WTC11 (cell line): Measurements from ENCODE around the gene LRMDA. TPM values are rescaled to one million over a fixed set of nuclear protein-coding genes. Genes with fewer than 3 reads are reported as not detected.

Experiments used
- ATAC-seq: fragments of 200-7000 bp; cut with Tn5 transposase; 2 replicates; pipeline ENCODE4 v1.10.0; 2021; ENCODE audit warnings: mild to moderate bottlenecking, moderate library complexity
- CTCF ChIA-PET: fragments of 300-600 bp; sonication (Branson Sonifier 250); formaldehyde crosslinking; loops from one replicate; lab custom pipeline; 2021; ENCODE audit warnings: antibody characterized with exemption; lab: Charles Lee
- POLR2A ChIA-PET: fragments of 350-600 bp; sonication (Branson Sonifier 250); formaldehyde crosslinking; loops from one replicate; lab custom pipeline; 2021; ENCODE audit warnings: antibody characterized with exemption; lab: Charles Lee
- DNase-seq: peaks from one replicate; pipeline ENCODE4 v3.0.0; 2021; ENCODE audit warnings: low spot score
- H3K27ac Mint-ChIP-seq: 2 replicates; pipeline ENCODE4 v1.8.0; 2021; ENCODE audit warnings: mixed read lengths
- H3K27me3 Mint-ChIP-seq: 2 replicates; pipeline ENCODE4 v1.8.0; 2021; ENCODE audit warnings: low read depth, mild to moderate bottlenecking, moderate library complexity, mixed read lengths
- H3K36me3 Mint-ChIP-seq: 2 replicates; pipeline ENCODE4 v1.8.0; 2021; ENCODE audit warnings: mixed read lengths
- H3K4me1 Mint-ChIP-seq: 2 replicates; pipeline ENCODE4 v1.8.0; 2022; ENCODE audit warnings: mixed read lengths
- H3K4me3 Mint-ChIP-seq: 2 replicates; pipeline ENCODE4 v1.8.0; 2021; ENCODE audit warnings: mild to moderate bottlenecking, moderate library complexity, mixed read lengths
- H3K9me3 Mint-ChIP-seq: 2 replicates; pipeline ENCODE4 v1.8.0; 2021; ENCODE audit warnings: mixed read lengths
- ATF1 ChIP-seq: sonication (generic); formaldehyde crosslinking; IDR thresholded peaks from 2 replicates; pipeline ENCODE4 v1.8.1; 2023; ENCODE audit warnings: mild to moderate bottlenecking, moderate library complexity, missing genetic modification reagents
- CREM ChIP-seq: sonication (generic); formaldehyde crosslinking; IDR thresholded peaks from 2 replicates; pipeline ENCODE4 v1.8.1; 2022; ENCODE audit warnings: mild to moderate bottlenecking, missing genetic modification reagents, moderate library complexity
- EMX1 ChIP-seq: fragments of 250-450 bp; sonication (Bioruptor Pico); IDR thresholded peaks from 2 replicates; pipeline ENCODE4 v1.8.0; 2021; ENCODE audit warnings: mild to moderate bottlenecking
- PRRX2 ChIP-seq: fragments of 250-450 bp; sonication (Bioruptor Pico); IDR thresholded peaks from 2 replicates; pipeline ENCODE4 v1.8.0; 2021; ENCODE audit warnings: mild to moderate bottlenecking
- RORB ChIP-seq: fragments of 250-450 bp; sonication (Bioruptor Pico); IDR thresholded peaks from 2 replicates; pipeline ENCODE4 v1.9.0; 2021; ENCODE audit warnings: mild to moderate bottlenecking
- SOX15 ChIP-seq: fragments of 250-450 bp; sonication (Bioruptor Pico); IDR thresholded peaks from 2 replicates; pipeline ENCODE4 v1.9.0; 2021; ENCODE audit warnings: mild to moderate bottlenecking
- SP1 ChIP-seq: sonication (generic); formaldehyde crosslinking; conservative IDR thresholded peaks from 2 replicates; pipeline ENCODE4 v1.8.1; 2022; ENCODE audit warnings: missing genetic modification reagents
- TEAD4 ChIP-seq: sonication (generic); formaldehyde crosslinking; IDR thresholded peaks from 2 replicates; pipeline ENCODE4 v1.8.0; 2022; ENCODE audit warnings: mild to moderate bottlenecking, missing genetic modification reagents
- USF1 ChIP-seq: sonication (generic); formaldehyde crosslinking; IDR thresholded peaks from 2 replicates; pipeline ENCODE4 v1.8.0; 2022; ENCODE audit warnings: mild to moderate bottlenecking, missing genetic modification reagents
- ZNF121 ChIP-seq: sonication (generic); formaldehyde crosslinking; IDR thresholded peaks from 2 replicates; pipeline ENCODE4 v1.8.0; 2023; ENCODE audit warnings: missing genetic modification reagents
- ZNF138 ChIP-seq: sonication (generic); formaldehyde crosslinking; conservative IDR thresholded peaks from 2 replicates; pipeline ENCODE4 v1.8.1; 2022; ENCODE audit warnings: mild to moderate bottlenecking, moderate library complexity, missing genetic modification reagents
- ZNF232 ChIP-seq: sonication (generic); formaldehyde crosslinking; IDR thresholded peaks from 2 replicates; pipeline ENCODE4 v1.8.0; 2022; ENCODE audit warnings: mild to moderate bottlenecking, missing genetic modification reagents
- ZNF671 ChIP-seq: fragments of 250-450 bp; sonication (Bioruptor Pico); IDR thresholded peaks from 2 replicates; pipeline ENCODE4 v1.8.0; 2021; ENCODE audit warnings: mild to moderate bottlenecking
- total RNA-seq: library from RNA; stranded (reverse); gene quantifications from 3 replicates; pipeline ENCODE4 v1.2.3, GENCODE V29; 2021
- TF ChIP-seq, protein P1 (sequence below): sonication (generic); formaldehyde crosslinking; IDR thresholded peaks from 2 replicates; pipeline ENCODE4 v1.8.0; 2022; ENCODE audit warnings: mild to moderate bottlenecking, missing genetic modification reagents
- TF ChIP-seq, protein P2 (sequence below): sonication (generic); formaldehyde crosslinking; IDR thresholded peaks from 2 replicates; pipeline ENCODE4 v1.8.0; 2022; ENCODE audit warnings: mild to moderate bottlenecking, missing genetic modification reagents
- TF ChIP-seq, protein P3 (sequence below): sonication (generic); formaldehyde crosslinking; IDR thresholded peaks from 2 replicates; pipeline ENCODE4 v1.8.1; 2022; ENCODE audit warnings: low read depth, mild to moderate bottlenecking, moderate library complexity, missing genetic modification reagents, borderline replicate concordance
- TF ChIP-seq, protein P4 (sequence below): sonication (generic); formaldehyde crosslinking; IDR thresholded peaks from 2 replicates; pipeline ENCODE4 v1.8.0; 2022; ENCODE audit warnings: mild to moderate bottlenecking, missing genetic modification reagents
- TF ChIP-seq, protein P5 (sequence below): sonication (generic); formaldehyde crosslinking; IDR thresholded peaks from 2 replicates; pipeline ENCODE4 v1.8.1; 2022; ENCODE audit warnings: mild to moderate bottlenecking, moderate library complexity, missing genetic modification reagents

The LRMDA gene
- total RNA-seq, 1 experiment from 2014 or later: 0.92 TPM

GRCh38 chr10:76281659-76282058 is 850.2 kb downstream of the LRMDA start (continued):
- TF ChIP-seq, protein P1, sequence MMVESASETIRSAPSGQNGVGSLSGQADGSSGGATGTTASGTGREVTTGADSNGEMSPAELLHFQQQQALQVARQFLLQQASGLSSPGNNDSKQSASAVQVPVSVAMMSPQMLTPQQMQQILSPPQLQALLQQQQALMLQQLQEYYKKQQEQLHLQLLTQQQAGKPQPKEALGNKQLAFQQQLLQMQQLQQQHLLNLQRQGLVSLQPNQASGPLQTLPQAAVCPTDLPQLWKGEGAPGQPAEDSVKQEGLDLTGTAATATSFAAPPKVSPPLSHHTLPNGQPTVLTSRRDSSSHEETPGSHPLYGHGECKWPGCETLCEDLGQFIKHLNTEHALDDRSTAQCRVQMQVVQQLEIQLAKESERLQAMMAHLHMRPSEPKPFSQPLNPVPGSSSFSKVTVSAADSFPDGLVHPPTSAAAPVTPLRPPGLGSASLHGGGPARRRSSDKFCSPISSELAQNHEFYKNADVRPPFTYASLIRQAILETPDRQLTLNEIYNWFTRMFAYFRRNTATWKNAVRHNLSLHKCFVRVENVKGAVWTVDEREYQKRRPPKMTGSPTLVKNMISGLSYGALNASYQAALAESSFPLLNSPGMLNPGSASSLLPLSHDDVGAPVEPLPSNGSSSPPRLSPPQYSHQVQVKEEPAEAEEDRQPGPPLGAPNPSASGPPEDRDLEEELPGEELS (CRISPR knock-in tag): no peak
- TF ChIP-seq, protein P2, sequence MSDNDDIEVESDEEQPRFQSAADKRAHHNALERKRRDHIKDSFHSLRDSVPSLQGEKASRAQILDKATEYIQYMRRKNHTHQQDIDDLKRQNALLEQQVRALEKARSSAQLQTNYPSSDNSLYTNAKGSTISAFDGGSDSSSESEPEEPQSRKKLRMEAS (CRISPR knock-in tag): no peak
- TF ChIP-seq SOX15 (CRISPR knock-in tag) (no peak), SP1 (no peak), ZNF232 (CRISPR knock-in tag) (no peak), ATF1 (no peak), RORB (CRISPR knock-in tag) (no peak)
- TF ChIP-seq, protein P3, sequence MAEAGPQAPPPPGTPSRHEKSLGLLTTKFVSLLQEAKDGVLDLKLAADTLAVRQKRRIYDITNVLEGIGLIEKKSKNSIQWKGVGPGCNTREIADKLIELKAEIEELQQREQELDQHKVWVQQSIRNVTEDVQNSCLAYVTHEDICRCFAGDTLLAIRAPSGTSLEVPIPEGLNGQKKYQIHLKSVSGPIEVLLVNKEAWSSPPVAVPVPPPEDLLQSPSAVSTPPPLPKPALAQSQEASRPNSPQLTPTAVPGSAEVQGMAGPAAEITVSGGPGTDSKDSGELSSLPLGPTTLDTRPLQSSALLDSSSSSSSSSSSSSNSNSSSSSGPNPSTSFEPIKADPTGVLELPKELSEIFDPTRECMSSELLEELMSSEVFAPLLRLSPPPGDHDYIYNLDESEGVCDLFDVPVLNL (CRISPR knock-in tag): no peak
- TF ChIP-seq, all 79 proteins: peak for 0

DNA sequence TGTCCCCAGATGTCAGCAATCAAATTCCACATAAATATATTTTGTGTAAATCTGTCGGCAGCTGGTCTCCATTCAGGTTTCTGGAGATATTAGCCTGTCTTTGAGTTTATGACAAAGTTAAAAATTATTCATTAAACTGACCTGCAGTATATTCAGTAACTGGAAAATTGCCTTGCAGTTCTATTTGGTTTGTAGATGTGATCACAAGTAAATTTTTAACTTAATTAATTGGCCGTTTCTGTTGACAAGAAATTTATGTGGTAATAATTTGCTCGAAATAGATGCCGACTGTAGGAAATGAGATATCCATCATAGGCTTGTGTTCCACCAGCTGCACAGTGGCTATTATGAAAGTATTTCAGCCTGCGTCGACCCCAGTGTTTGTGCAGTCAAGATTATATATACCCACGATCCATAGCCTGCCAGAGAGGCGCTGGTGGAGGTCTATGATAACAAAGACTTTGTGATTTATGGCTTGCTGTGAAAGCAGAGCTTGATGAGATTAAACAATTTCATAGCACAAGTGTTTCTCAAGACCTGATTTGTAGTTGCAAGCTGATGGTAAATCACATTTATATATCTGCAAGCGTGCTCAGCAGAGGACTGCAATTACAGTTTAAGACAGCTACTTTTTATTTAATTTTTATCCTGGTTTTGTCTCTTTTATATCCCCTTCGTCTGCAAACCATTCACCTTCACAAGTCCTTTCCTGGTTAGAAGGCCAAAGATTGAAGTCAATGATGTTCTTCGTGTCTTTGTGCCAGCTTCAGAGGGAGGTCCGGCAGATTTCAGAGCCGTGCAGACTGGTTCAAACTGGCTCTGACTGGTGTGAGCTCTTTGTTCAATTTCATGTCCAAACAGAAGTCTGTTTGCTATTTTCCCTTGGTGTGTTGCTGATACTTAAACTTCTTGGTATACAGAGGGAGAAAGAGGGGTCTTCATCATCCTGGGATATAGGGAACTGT is 850.9 kb downstream of the LRMDA start:
- ChIA-PET CTCF (no interaction called here), POLR2A (no interaction called here)
- peaks cover 8% of the 10 kb centered on the region for H3K36me3 Mint-ChIP-seq
- TF ChIP-seq, protein P4, sequence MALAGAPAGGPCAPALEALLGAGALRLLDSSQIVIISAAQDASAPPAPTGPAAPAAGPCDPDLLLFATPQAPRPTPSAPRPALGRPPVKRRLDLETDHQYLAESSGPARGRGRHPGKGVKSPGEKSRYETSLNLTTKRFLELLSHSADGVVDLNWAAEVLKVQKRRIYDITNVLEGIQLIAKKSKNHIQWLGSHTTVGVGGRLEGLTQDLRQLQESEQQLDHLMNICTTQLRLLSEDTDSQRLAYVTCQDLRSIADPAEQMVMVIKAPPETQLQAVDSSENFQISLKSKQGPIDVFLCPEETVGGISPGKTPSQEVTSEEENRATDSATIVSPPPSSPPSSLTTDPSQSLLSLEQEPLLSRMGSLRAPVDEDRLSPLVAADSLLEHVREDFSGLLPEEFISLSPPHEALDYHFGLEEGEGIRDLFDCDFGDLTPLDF (CRISPR knock-in tag): no peak
- TF ChIP-seq USF1 (no peak), ATF1 (no peak), ZNF138 (no peak), PRRX2 (CRISPR knock-in tag) (no peak), EMX1 (CRISPR knock-in tag) (no peak), TEAD4 (CRISPR knock-in tag) (no peak), ZNF671 (CRISPR knock-in tag) (no peak), ZNF121 (CRISPR knock-in tag) (no peak), CREM (CRISPR knock-in tag) (no peak)
- TF ChIP-seq, protein P5, sequence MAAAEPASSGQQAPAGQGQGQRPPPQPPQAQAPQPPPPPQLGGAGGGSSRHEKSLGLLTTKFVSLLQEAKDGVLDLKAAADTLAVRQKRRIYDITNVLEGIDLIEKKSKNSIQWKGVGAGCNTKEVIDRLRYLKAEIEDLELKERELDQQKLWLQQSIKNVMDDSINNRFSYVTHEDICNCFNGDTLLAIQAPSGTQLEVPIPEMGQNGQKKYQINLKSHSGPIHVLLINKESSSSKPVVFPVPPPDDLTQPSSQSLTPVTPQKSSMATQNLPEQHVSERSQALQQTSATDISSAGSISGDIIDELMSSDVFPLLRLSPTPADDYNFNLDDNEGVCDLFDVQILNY: no peak
- TF ChIP-seq, protein P1 (CRISPR knock-in tag): no peak
- H3K4me1 Mint-ChIP-seq: peaks cover 18% of the 10 kb centered on the region
- peaks cover 10% of the 10 kb centered on the region for H3K27me3 Mint-ChIP-seq
- DNase-seq (no peak), ATAC-seq (no peak)
- H3K9me3 Mint-ChIP-seq: peaks cover 17% of the 10 kb centered on the region
- no peak overlapping the region for H3K4me3 Mint-ChIP-seq
- H3K27ac Mint-ChIP-seq: no peak overlapping the region
